H1 (cell line): ENCODE data around the gene XPNPEP3. TPM values are rescaled to one million over a fixed set of nuclear protein-coding genes. Genes with fewer than 3 reads are reported as not detected.

Source experiments
- ATF2 ChIP-seq: IDR thresholded peaks from 2 replicates; pipeline ENCODE4 v1.6.1; 2012; ENCODE audit warnings: low read length, inconsistent platforms
- CBX5 ChIP-seq: fragments of 300-800, 300-1000 bp; sonication (generic); IDR thresholded peaks from 2 replicates; pipeline ENCODE4 v1.7.1; 2016; ENCODE audit warnings: antibody characterized with exemption, low read length, low read depth
- CHD1 ChIP-seq: IDR thresholded peaks from 2 replicates; pipeline ENCODE4 v1.6.1; 2012; ENCODE audit warnings: low read depth, low read length, improper control_type of control experiment
- CTBP2 ChIP-seq: IDR thresholded peaks from 2 replicates; pipeline ENCODE4 v1.7.0; 2011; ENCODE audit warnings: borderline replicate concordance, mild to moderate bottlenecking, moderate library complexity, mixed read lengths, low read length; ENCODE audit not compliant: insufficient read depth, insufficient read length
- EGR1 ChIP-seq: IDR thresholded peaks from 2 replicates; pipeline ENCODE4 v1.6.1; 2011; ENCODE audit warnings: low read depth, low read length, borderline replicate concordance
- EZH2 ChIP-seq: fragments of 200-600 bp; sonication (generic); IDR thresholded peaks from 2 replicates; pipeline ENCODE4 v1.7.1; 2012; ENCODE audit warnings: low read depth, mild to moderate bottlenecking, moderate library complexity, low read length, inconsistent platforms; ENCODE audit not compliant: severe bottlenecking
- GTF2F1 ChIP-seq: IDR thresholded peaks from 2 replicates; pipeline ENCODE4 v1.6.1; 2012; ENCODE audit warnings: low read depth, low read length, improper control_type of control experiment, borderline replicate concordance
- HDAC2 ChIP-seq, 2 experiments: fragments of 300-600 bp in 1 of 2; sonication (generic) in 1 of 2; IDR thresholded peaks; 2 replicates each; pipeline ENCODE4 v1.6.1; 2011 to 2012; ENCODE audit warnings: low read depth in 2 of 2, low read length in 2 of 2, mild to moderate bottlenecking in 2 of 2, moderate library complexity in 2 of 2, borderline replicate concordance in 1 of 2, inconsistent platforms in 1 of 2
- JUND ChIP-seq: IDR thresholded peaks from 2 replicates; pipeline ENCODE4 v1.6.1; 2011; ENCODE audit warnings: mild to moderate bottlenecking, improper control_type of control experiment, low read length
- KDM1A ChIP-seq: fragments of 200-600, 300-600 bp; sonication (generic); IDR thresholded peaks from 2 replicates; pipeline ENCODE4 v1.7.1; 2016; ENCODE audit warnings: mild to moderate bottlenecking, low read length, borderline replicate concordance
- PHF8 ChIP-seq: fragments of 200-600 bp; sonication (generic); conservative IDR thresholded peaks from 2 replicates; pipeline ENCODE4 v1.7.1; 2012; ENCODE audit warnings: low read depth, mild to moderate bottlenecking, inconsistent platforms, low read length, moderate library complexity
- POLR2A ChIP-seq, 2 experiments: IDR thresholded peaks; 1 replicate in 1 of 2; 2 replicates in 1 of 2; pipeline ENCODE4 v1.6.1; 2011; ENCODE audit warnings: low read depth in 2 of 2, low read length in 2 of 2, mild to moderate bottlenecking in 2 of 2; ENCODE audit errors: control extremely low read depth in 1 of 2
- POLR2AphosphoS5 ChIP-seq: IDR thresholded peaks from 2 replicates; pipeline ENCODE4 v1.6.1; 2011; ENCODE audit warnings: low read depth, low read length
- RBBP5 ChIP-seq: IDR thresholded peaks from 2 replicates; pipeline ENCODE4 v1.7.1; 2012; ENCODE audit warnings: low read depth, mild to moderate bottlenecking, inconsistent platforms, low read length, moderate library complexity, borderline replicate concordance
- RFX5 ChIP-seq: IDR thresholded peaks from 2 replicates; pipeline ENCODE4 v1.6.1; 2011; ENCODE audit warnings: low read depth, low read length, improper control_type of control experiment, borderline replicate concordance
- RXRA ChIP-seq: IDR thresholded peaks from 2 replicates; pipeline ENCODE4 v1.6.1; 2011; ENCODE audit warnings: low read depth, mild to moderate bottlenecking, low read length, moderate library complexity; ENCODE audit not compliant: insufficient read depth
- SAP30 ChIP-seq: fragments of 300-600 bp; sonication (generic); IDR thresholded peaks from 2 replicates; pipeline ENCODE4 v1.7.1; 2012; ENCODE audit warnings: low read length, moderate library complexity, mild to moderate bottlenecking, inconsistent platforms; ENCODE audit not compliant: insufficient read depth, insufficient replicate concordance
- TBP ChIP-seq: IDR thresholded peaks from 2 replicates; pipeline ENCODE4 v1.6.1; 2011; ENCODE audit warnings: low read depth, low read length, improper control_type of control experiment
- polyA plus RNA-seq, 7 experiments: library from polyadenylated mRNA; depleted of rRNA in 3 of 7; stranded (reverse) in 5 of 7; unstranded in 2 of 7; fragments of >200 nt in 5 of 7; fragments of 200-250 nt in 2 of 7; gene quantifications; 1 replicate in 5 of 7; 2 replicates in 1 of 7; 4 replicates in 1 of 7; pipeline versions ENCODE4 v1.2.1 to v1.2.3, GENCODE V29; 2011 to 2013; ENCODE audit warnings: missing spikeins in 2 of 7, mixed read lengths in 2 of 7
- total RNA-seq: library from RNA; stranded (reverse); fragmentation: NEBNext Ultra II Directional; extraction: Animal tissue kit (Norgen Biotek cat#: 25700); gene quantifications from 2 replicates; pipeline ENCODE4 v1.2.1, GENCODE V29; 2021
- TF ChIP-seq, protein P1 (sequence below), 3 experiments: IDR thresholded peaks; 1 replicate in 2 of 3; 2 replicates in 1 of 3; pipeline versions ENCODE4 v1.5.1 to v1.6.1; 2011; ENCODE audit warnings: low read length in 3 of 3, mild to moderate bottlenecking in 3 of 3, inconsistent platforms in 2 of 3, low read depth in 1 of 3, moderate library complexity in 1 of 3; ENCODE audit not compliant: insufficient read depth in 1 of 3; ENCODE audit errors: control extremely low read depth in 1 of 3

XPNPEP3 gene
- total and polyA plus RNA-seq, 2 of the 8 experiments (the other 6 are each of a cell fraction or from before 2014, with no cell fraction given), result 25.8 to 29.2 TPM

DNA sequence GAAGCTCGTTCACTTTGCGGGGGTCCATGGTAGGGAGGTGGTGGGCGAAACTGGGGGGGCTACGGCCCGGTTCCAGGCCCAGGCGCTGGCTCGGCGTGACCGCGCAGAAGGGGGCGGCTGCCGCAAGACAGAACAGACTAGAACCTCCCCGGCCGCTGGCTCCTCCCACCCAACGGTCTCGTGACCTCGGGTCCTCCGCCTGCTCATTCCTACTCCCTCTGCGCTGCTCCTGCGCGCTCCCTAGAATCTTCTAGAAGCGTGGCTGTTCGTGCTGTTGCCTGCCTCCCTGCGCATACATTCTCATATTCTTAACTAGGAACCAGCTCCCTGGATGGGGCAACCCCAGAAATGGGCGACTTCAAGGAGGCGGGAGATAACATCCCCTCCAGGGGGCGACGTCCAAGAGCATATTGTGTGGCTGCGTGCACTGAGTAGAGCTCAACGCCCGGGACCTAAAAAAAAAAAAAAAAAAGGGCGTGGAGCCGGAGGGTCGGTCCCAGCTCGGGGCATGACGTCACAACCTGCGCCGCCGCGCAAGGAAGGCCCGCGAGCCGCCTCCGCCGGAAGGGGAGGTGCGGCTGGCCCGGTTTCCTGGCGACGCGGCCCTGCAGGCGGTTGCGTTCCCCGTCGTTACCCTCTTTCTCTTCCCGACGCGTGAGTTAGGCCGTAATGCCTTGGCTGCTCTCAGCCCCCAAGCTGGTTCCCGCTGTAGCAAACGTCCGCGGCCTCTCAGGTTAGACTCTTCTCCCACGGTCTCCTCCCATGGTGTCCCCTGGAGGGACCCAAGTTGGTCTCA, at the start of gene XPNPEP3, which contains the start of gene ST13 (continued):
- 0 out of 2 replicates have a peak, but pooled peaks have one; percentile 18 for TF ChIP-seq GTF2F1
- peak; percentile 83 for TF ChIP-seq PHF8
- TF ChIP-seq RBBP5, result 0 out of 2 replicates have a peak, but pooled peaks have one; percentile 32
- no peak for TF ChIP-seq CBX5
- no peak; a peak in 1 of 4 replicates for TF ChIP-seq HDAC2 (IDR thresholded peaks at IDR 0.05; ENCODE audit: borderline replicate concordance in 1 of 2, low read depth in 2 of 2, low read length in 2 of 2)
- TF ChIP-seq ATF2, result peak; percentile 84
- no peak for TF ChIP-seq CHD1
- peak; percentile 81 to 91 for TF ChIP-seq POLR2A (IDR thresholded peaks at IDR 0.05; ENCODE audit: control extremely low read depth in 1 of 2, low read depth in 2 of 2, low read length in 2 of 2)
- TF ChIP-seq SAP30, result no peak
- peak; percentile 89 for TF ChIP-seq POLR2AphosphoS5
- no peak for TF ChIP-seq CTBP2
- TF ChIP-seq KDM1A, result no peak
- peak; percentile 59 for TF ChIP-seq TBP
- no peak for TF ChIP-seq RXRA
- TF ChIP-seq EZH2, result no peak
- TF ChIP-seq EGR1, result no peak
- TF ChIP-seq, protein P1, sequence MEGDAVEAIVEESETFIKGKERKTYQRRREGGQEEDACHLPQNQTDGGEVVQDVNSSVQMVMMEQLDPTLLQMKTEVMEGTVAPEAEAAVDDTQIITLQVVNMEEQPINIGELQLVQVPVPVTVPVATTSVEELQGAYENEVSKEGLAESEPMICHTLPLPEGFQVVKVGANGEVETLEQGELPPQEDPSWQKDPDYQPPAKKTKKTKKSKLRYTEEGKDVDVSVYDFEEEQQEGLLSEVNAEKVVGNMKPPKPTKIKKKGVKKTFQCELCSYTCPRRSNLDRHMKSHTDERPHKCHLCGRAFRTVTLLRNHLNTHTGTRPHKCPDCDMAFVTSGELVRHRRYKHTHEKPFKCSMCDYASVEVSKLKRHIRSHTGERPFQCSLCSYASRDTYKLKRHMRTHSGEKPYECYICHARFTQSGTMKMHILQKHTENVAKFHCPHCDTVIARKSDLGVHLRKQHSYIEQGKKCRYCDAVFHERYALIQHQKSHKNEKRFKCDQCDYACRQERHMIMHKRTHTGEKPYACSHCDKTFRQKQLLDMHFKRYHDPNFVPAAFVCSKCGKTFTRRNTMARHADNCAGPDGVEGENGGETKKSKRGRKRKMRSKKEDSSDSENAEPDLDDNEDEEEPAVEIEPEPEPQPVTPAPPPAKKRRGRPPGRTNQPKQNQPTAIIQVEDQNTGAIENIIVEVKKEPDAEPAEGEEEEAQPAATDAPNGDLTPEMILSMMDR (IDR thresholded peaks at IDR 0.05; ENCODE audit: control extremely low read depth in 1 of 3, insufficient read depth in 1 of 3, low read depth in 1 of 3, low read length in 3 of 3), result no peak
- TF ChIP-seq JUND, result peak; percentile 71; the same call in 1 of the 2 replicates
- no peak for TF ChIP-seq RFX5
